ENCODE measurements around the gene TXK.

TXK gene

GRCh38 chr4:48022192-48022799 is 111.8 kb downstream of the TXK start:
- TF ChIP-seq, protein P1, sequence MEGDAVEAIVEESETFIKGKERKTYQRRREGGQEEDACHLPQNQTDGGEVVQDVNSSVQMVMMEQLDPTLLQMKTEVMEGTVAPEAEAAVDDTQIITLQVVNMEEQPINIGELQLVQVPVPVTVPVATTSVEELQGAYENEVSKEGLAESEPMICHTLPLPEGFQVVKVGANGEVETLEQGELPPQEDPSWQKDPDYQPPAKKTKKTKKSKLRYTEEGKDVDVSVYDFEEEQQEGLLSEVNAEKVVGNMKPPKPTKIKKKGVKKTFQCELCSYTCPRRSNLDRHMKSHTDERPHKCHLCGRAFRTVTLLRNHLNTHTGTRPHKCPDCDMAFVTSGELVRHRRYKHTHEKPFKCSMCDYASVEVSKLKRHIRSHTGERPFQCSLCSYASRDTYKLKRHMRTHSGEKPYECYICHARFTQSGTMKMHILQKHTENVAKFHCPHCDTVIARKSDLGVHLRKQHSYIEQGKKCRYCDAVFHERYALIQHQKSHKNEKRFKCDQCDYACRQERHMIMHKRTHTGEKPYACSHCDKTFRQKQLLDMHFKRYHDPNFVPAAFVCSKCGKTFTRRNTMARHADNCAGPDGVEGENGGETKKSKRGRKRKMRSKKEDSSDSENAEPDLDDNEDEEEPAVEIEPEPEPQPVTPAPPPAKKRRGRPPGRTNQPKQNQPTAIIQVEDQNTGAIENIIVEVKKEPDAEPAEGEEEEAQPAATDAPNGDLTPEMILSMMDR (IDR thresholded peaks at IDR 0.05; ENCODE audit: control insufficient read depth, insufficient read depth, low read depth, low read length, missing control alignments) = no peak
- no peak for DNase-seq (ENCODE audit: low read depth)
- no peak overlapping the region for H3K4me3 ChIP-seq (ENCODE audit: control insufficient read depth, low read depth, low read length)

GRCh38 chr4:48021100-48021499 is 113.0 kb downstream of the TXK start:
- no peak overlapping the region for H3K4me3 ChIP-seq (ENCODE audit: control insufficient read depth, low read depth, low read length)
- DNase-seq (ENCODE audit: low read depth) = no peak
- TF ChIP-seq, protein P1 (IDR thresholded peaks at IDR 0.05; ENCODE audit: control insufficient read depth, insufficient read depth, low read depth, low read length, missing control alignments) = no peak

DNA sequence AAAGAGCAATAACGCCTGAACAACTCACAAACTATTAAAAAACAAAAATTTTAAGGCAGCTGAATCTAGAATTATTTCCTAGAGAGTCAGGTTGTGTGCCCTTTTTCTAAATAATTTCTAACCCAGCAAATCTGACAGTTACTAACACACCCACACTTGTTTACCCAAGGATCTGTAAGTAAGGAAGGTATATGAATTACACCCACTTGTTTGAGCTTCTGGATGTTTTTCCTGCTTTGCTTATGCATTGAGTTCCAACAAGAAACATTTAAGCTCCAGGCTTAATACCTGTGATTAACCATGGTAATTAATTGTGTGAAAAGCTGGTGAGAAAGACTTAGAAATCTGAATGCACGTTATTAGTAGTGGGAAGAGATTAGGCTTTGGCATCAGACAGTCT is 115.9 kb downstream of the TXK start:
- no peak overlapping the region for H3K4me3 ChIP-seq (ENCODE audit: control insufficient read depth, low read depth, low read length)
- TF ChIP-seq, protein P1 (IDR thresholded peaks at IDR 0.05; ENCODE audit: control insufficient read depth, insufficient read depth, low read depth, low read length, missing control alignments) = no peak
- no peak for DNase-seq (ENCODE audit: low read depth)

DNA sequence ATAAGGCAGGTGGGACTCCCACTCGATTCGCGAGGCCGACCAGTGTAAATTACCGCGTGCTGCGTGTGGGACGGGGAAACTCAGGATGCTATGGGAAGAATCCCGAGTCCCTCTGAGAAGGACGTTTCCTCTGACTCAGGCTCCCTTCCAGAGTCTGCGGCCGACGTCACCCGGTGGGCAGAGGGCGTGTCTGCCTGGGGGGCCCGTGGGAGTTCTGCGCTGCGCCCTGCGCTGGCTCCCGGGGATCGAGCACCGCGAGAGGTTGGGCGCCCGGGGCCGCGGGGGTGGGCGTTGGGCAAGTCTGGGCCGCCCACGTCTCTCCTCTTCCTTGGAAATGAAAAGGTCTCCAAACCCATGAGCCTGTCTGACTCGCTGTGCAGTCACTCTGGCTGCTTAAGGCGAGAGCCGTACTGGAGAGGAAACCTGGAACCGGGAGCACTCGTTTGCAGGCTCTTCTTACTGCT is 116.9 kb downstream of the TXK start:
- DNase-seq (ENCODE audit: low read depth) = no peak
- TF ChIP-seq, protein P1 (IDR thresholded peaks at IDR 0.05; ENCODE audit: control insufficient read depth, insufficient read depth, low read depth, low read length, missing control alignments) = no peak
- peak overlapping the region; percentile 66 for H3K4me3 ChIP-seq (ENCODE audit: control insufficient read depth, low read depth, low read length)
